ENCODE data around the gene SYNPO2.

Gene SYNPO2

GRCh38 chr4:118911238-118911703 lies 22.6 kb downstream of the SYNPO2 start:
- no peaks in the 10 kb centered on the region for H3K27me3 ChIP-seq (replicated peaks)
- TF ChIP-seq CTCF (IDR thresholded peaks at IDR 0.05; ENCODE audit: low read depth, low read length, missing control alignments) = no peak
- peak overlapping the region; percentile 12 for H3K4me3 ChIP-seq (ENCODE audit: low read depth, low read length)
- peak; percentile 21 for DNase-seq
- peak overlapping the region; percentile 50 for H3K27ac ChIP-seq
- in situ Hi-C loops (cut with HindIII; ENCODE audit: low pct_ligation_motif_present, low sequenced_read_pairs) = no loop called here
- no peaks in the 10 kb centered on the region for H3K36me3 ChIP-seq (replicated peaks)

DNA sequence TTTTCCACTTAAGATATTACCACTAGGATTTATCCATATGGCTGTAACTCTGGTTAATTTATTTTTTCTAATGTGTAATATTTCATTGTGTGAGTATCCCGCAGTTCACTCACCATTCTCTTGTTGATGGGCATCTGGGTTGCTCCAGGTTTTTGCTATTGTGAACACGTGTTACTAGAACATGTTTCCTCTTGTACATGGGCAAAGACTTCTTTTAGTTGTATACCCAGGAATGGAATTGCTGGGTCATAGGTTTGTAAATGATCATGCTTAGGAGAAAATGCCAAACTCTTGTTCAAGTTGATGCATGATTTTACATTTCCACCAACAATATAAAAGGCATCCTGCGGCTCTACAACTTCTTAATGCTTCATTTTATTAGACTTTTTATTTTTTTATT lies 26.8 kb downstream of the SYNPO2 start:
- H3K27me3 ChIP-seq (replicated peaks) = no peaks in the 10 kb centered on the region
- DNase-seq = no peak
- in situ Hi-C loops (cut with HindIII; ENCODE audit: low pct_ligation_motif_present, low sequenced_read_pairs) = no loop called here
- no peaks in the 10 kb centered on the region for H3K36me3 ChIP-seq (replicated peaks)
- H3K27ac ChIP-seq = no peak overlapping the region
- no peak overlapping the region for H3K4me3 ChIP-seq (ENCODE audit: low read depth, low read length)
- no peak for TF ChIP-seq CTCF (IDR thresholded peaks at IDR 0.05; ENCODE audit: low read depth, low read length, missing control alignments)

DNA sequence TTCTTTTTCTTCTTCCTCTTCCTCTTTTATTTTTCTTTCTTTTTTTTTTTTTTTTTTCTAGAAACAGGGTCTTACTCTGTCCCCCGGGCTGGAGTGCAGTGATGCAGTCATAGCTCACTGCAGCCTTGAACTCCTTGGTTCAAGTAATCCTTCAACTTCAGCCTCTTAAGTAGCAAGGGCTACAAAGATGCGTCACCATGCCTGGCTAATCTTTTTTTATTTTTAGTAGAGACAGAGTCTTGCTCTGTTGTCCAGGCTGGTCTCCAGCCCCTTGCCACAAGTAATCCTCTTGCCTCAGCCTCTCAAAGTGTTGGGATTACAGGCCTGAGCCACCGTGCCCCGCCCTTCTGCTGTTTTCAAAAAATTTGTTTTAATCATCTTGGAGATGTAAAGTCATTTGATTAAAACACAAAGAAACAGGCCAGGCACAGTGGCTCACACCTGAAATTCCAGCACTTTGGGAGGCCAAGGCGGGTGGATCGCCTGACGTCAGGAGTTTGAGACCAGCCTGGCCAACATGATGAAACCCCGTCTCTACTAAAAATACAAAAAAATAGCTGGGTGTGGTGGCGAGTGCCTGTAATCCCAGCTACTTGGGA lies 28.1 kb downstream of the SYNPO2 start:
- TF ChIP-seq CTCF (IDR thresholded peaks at IDR 0.05; ENCODE audit: low read depth, low read length, missing control alignments) = no peak
- no peak for DNase-seq
- no peak overlapping the region for H3K4me3 ChIP-seq (ENCODE audit: low read depth, low read length)
- H3K27ac ChIP-seq = peak overlapping the region; percentile 76
- H3K36me3 ChIP-seq (replicated peaks) = no peaks in the 10 kb centered on the region
- no peaks in the 10 kb centered on the region for H3K27me3 ChIP-seq (replicated peaks)
- in situ Hi-C loops (cut with HindIII; ENCODE audit: low pct_ligation_motif_present, low sequenced_read_pairs) = no loop called here

GRCh38 chr4:118917582-118917981 lies 28.9 kb downstream of the SYNPO2 start:
- Histone ChIP-seq H3K4me3 (ENCODE audit: low read depth, low read length) (no peak overlapping the region), H3K27me3 (replicated peaks) (no peaks in the 10 kb centered on the region), H3K27ac (peak overlapping the region; percentile 76), H3K36me3 (replicated peaks) (no peaks in the 10 kb centered on the region)
- in situ Hi-C loops (cut with HindIII; ENCODE audit: low pct_ligation_motif_present, low sequenced_read_pairs) = no loop called here
- DNase-seq = no peak
- no peak for TF ChIP-seq CTCF (IDR thresholded peaks at IDR 0.05; ENCODE audit: low read depth, low read length, missing control alignments)

- in situ Hi-C loops (cut with HindIII; ENCODE audit: low pct_ligation_motif_present, low sequenced_read_pairs) = no loop called here
- TF ChIP-seq CTCF (IDR thresholded peaks at IDR 0.05; ENCODE audit: low read depth, low read length, missing control alignments) = no peak
- H3K4me3 ChIP-seq (ENCODE audit: low read depth, low read length) = no peak overlapping the region
- no peaks in the 10 kb centered on the region for H3K36me3 ChIP-seq (replicated peaks)
- H3K27me3 ChIP-seq (replicated peaks) = no peaks in the 10 kb centered on the region
- peak overlapping the region; percentile 76 for H3K27ac ChIP-seq
- peak; percentile 83 for DNase-seq
Measured at GRCh38 chr4:118918388-118918787, 29.7 kb downstream of the SYNPO2 start.

DNA sequence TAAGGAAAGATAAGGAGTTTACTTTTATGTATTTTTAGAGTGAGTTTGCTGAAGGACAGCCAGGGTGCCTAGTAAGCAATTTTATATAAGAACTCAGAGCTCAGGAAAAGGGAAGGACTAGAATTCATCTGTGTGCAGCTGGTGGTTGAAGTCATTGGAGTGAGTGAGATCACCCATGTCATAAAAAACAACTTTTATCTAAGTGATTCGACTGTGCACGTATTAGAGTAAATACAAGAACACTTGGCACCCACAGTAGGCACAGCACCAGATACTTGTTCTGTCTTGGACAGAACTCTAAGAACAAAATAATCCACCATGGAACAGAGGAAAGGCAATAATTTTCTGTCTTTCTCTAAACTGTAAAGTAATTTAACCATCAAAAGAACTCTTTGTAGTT lies 31.6 kb downstream of the SYNPO2 start:
- Histone ChIP-seq H3K27me3 (replicated peaks) (no peaks in the 10 kb centered on the region), H3K4me3 (ENCODE audit: low read depth, low read length) (no peak overlapping the region), H3K36me3 (replicated peaks) (no peaks in the 10 kb centered on the region), H3K27ac (no peak overlapping the region)
- in situ Hi-C loops (cut with HindIII; ENCODE audit: low pct_ligation_motif_present, low sequenced_read_pairs) = no loop called here
- TF ChIP-seq CTCF (IDR thresholded peaks at IDR 0.05; ENCODE audit: low read depth, low read length, missing control alignments) = no peak
- DNase-seq = peak; percentile 36
